Measurements from ENCODE around the gene ROPN1L.
A peak's percentile ranks its signal among the peaks of the same experiment; 100 is the strongest.
"Not testable (repeated sequence)": the region's sequence is repeated elsewhere in the genome, so short reads cannot be mapped to it uniquely, and the experiment has no call there.

ROPN1L gene

DNA sequence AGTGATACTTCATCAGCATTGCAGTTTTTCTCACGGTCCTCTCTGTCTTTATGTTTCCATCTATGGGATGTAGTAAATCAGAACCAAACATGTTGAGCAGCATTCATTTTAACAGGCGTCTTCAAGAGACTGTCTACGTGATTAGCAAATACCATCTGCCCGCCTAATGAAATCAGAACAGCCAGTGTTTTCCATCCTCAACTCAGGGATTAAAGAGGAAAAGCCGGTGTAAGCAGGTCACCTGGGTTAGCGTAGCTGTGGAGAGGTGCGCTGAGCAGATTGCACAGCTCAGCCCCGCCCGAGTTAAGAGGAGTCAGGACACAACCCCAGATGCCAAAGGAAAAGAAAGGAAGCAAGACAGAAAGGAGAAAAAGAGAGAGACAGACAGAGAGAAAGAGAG, 67.9 kb downstream of the ROPN1L start:
- H3K18ac ChIP-seq (ENCODE audit: low read length), result no peak overlapping the region
- no peak overlapping the region for H3K9ac ChIP-seq (ENCODE audit: low read depth, low read length, poor library complexity)
- no peak overlapping the region for H2BK5ac ChIP-seq (ENCODE audit: low read length)
- no peaks in the 10 kb centered on the region for H3K79me1 ChIP-seq (ENCODE audit: low read depth, low read length)
- H4K91ac ChIP-seq (ENCODE audit: low read depth, low read length, poor library complexity), result no peak overlapping the region
- H3K36me3 ChIP-seq (replicated peaks in 1 of 2; ENCODE audit: control insufficient read depth in 2 of 2, insufficient read depth in 2 of 2, low read length in 2 of 2), result no peaks in the 10 kb centered on the region
- H3K4me1 ChIP-seq (ENCODE audit: control insufficient read depth in 2 of 2, insufficient read depth in 1 of 2, low read depth in 1 of 2, low read length in 2 of 2), result peaks cover 0 to 12% of the 10 kb centered on the region in 2 donors
- H2AK5ac ChIP-seq (ENCODE audit: low read depth, low read length), result peak overlapping the region; percentile 22
- H2BK120ac ChIP-seq (ENCODE audit: low read depth, low read length), result no peak overlapping the region
- no peak overlapping the region for H4K8ac ChIP-seq (ENCODE audit: low read depth, low read length)
- H3K4me2 ChIP-seq (ENCODE audit: insufficient read depth, low read length, poor library complexity, severe bottlenecking), result no peak overlapping the region
- H2AFZ ChIP-seq (ENCODE audit: low read length), result no peak overlapping the region
- H2BK12ac ChIP-seq (ENCODE audit: low read length), result no peak overlapping the region
- DNase-seq (ENCODE audit: low spot score), result no peak
- H3K9me3 ChIP-seq (replicated peaks in 1 of 2; ENCODE audit: control insufficient read depth in 2 of 2, insufficient read depth in 1 of 2, low read depth in 1 of 2, low read length in 2 of 2), result peaks cover 0 to 1% of the 10 kb centered on the region in 2 donors
- no CpG with 5 or more reads among the region's 9 CpGs for WGBS, 2 donors (ENCODE audit: extremely low coverage in 2 of 2, insufficient read length in 2 of 2, insufficient replicate concordance in 1 of 2)
- H2BK15ac ChIP-seq (ENCODE audit: low read length), result no peak overlapping the region
- H3K27me3 ChIP-seq (ENCODE audit: control insufficient read depth in 3 of 3, insufficient read depth in 3 of 3, low read depth in 1 of 3, low read length in 3 of 3), result peaks cover 0 to 3% (median 0%) of the 10 kb centered on the region in 3 experiments
- no peak overlapping the region for H3K4me3 ChIP-seq (ENCODE audit: low read length in 2 of 2)
- H3K23ac ChIP-seq (ENCODE audit: low read depth, low read length, poor library complexity), result no peak overlapping the region
- H3K14ac ChIP-seq (ENCODE audit: low read length), result no peak overlapping the region
- no peak overlapping the region for H3K27ac ChIP-seq (replicated peaks; ENCODE audit: low read length)
- no peak overlapping the region for H3K4ac ChIP-seq (ENCODE audit: low read length)

DNA sequence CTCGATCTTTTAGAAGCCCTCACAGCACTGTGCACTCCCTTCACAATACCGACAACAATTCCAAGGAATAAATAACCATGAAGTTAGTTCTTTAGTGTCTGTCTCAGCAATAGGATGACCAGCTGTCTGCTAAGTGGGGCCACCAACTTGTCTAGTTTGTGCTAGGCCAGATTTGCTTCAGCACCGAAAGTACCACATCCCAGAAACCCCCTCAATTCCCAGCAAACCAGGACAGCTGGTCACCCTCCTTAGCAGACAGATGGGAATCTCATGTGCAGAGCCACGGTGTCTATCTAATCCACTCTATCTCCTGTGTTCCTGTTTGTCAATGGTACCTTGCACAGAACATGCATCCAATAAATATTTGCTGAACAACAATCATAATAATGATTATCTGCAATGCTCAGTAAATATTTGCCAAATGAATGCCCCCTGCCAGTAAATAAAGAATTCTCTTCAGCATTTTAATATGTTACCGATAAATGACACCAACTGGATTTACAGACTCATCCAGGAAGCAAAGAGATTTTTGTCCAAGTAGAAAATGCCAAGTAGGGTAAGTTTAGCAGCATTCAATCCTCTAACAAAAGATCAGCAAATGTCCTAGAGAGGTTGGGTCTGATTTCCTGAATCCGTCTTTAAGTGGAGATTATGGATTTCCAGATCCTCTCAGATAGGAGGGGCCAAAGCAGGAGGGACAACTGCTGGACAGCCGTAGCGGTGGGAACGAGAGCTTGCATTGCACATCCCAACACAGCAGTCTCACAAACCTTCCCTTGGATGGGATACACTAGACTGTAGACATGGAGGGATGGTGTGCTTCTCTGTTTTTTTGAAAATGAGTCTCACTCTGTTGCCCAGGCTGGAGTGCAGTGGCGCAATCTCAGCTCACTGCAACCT, 70.3 kb downstream of the ROPN1L start:
- H3K18ac ChIP-seq (ENCODE audit: low read length), result no peak overlapping the region
- H3K4ac ChIP-seq (ENCODE audit: low read length), result no peak overlapping the region
- no peak overlapping the region for H3K4me3 ChIP-seq (ENCODE audit: low read length in 2 of 2)
- DNase-seq (ENCODE audit: low spot score), result no peak
- H2AK5ac ChIP-seq (ENCODE audit: low read depth, low read length), result no peak overlapping the region
- WGBS, 2 donors (ENCODE audit: extremely low coverage in 2 of 2, insufficient read length in 2 of 2, insufficient replicate concordance in 1 of 2), result no CpG with 5 or more reads among the region's 10 CpGs
- H3K36me3 ChIP-seq (replicated peaks in 1 of 2; ENCODE audit: control insufficient read depth in 2 of 2, insufficient read depth in 2 of 2, low read length in 2 of 2), result no peaks in the 10 kb centered on the region
- no peak overlapping the region for H4K91ac ChIP-seq (ENCODE audit: low read depth, low read length, poor library complexity)
- H2BK120ac ChIP-seq (ENCODE audit: low read depth, low read length), result no peak overlapping the region
- H3K27ac ChIP-seq (replicated peaks; ENCODE audit: low read length), result no peak overlapping the region
- no peak overlapping the region for H2BK12ac ChIP-seq (ENCODE audit: low read length)
- H2AFZ ChIP-seq (ENCODE audit: low read length), result no peak overlapping the region
- no peak overlapping the region for H2BK15ac ChIP-seq (ENCODE audit: low read length)
- no peaks in the 10 kb centered on the region for H3K27me3 ChIP-seq (ENCODE audit: control insufficient read depth in 3 of 3, insufficient read depth in 3 of 3, low read depth in 1 of 3, low read length in 3 of 3)
- H2BK5ac ChIP-seq (ENCODE audit: low read length), result no peak overlapping the region
- no peaks in the 10 kb centered on the region for H3K79me1 ChIP-seq (ENCODE audit: low read depth, low read length)
- H3K14ac ChIP-seq (ENCODE audit: low read length), result no peak overlapping the region
- H4K8ac ChIP-seq (ENCODE audit: low read depth, low read length), result no peak overlapping the region
- H3K9ac ChIP-seq (ENCODE audit: low read depth, low read length, poor library complexity), result no peak overlapping the region
- peaks cover 0 to 11% of the 10 kb centered on the region in 2 donors for H3K4me1 ChIP-seq (ENCODE audit: control insufficient read depth in 2 of 2, insufficient read depth in 1 of 2, low read depth in 1 of 2, low read length in 2 of 2)
- H3K23ac ChIP-seq (ENCODE audit: low read depth, low read length, poor library complexity), result no peak overlapping the region
- peaks cover 1 to 6% of the 10 kb centered on the region in 2 donors for H3K9me3 ChIP-seq (replicated peaks in 1 of 2; ENCODE audit: control insufficient read depth in 2 of 2, insufficient read depth in 1 of 2, low read depth in 1 of 2, low read length in 2 of 2)
- H3K4me2 ChIP-seq (ENCODE audit: insufficient read depth, low read length, poor library complexity, severe bottlenecking), result no peak overlapping the region

DNA sequence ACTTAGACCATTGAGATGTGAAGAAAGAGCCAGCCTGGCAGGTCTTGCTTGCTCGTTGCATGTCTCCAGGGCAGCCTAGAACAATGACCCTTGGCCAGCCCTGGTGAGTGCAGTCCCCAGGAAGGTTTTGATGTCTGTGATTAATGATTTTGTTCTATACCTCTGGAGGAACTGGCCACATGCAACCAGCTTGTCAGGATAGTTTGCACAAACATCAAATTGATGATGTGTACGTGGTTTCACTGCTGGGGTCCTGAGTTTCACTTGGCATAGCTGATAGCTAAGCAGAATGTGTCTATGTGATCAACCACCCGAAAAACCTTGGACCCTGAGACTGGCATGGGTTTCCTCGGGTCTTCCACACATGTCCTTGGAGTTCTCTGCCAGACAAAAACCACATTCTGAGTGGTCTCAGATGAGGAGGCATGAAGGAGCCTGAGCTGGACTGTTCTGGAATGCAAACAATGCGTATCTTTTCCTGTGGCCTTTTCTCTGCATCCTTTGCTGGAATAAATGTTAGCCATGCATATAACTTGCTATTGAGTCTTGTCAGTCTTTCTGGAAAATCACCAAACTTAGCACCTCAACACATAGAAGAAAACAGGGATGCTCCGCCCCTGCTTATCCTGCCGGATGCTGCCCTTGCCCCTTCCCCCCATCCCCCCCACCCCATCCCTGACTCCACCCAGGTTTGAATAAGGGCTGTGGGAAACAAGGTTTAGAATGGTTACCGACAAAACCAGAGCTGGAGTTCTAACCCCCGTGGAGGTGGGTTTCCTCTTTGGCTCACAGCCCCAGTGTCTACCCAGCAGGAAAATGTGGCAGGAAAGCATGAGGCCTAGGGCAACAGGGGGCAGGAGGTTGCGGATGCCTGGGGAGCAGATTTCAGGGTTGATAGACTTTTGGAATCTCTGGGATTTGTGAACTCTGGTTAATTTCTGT, 72.1 kb downstream of the ROPN1L start:
- Histone ChIP-seq H3K36me3 (replicated peaks in 1 of 2; ENCODE audit: control insufficient read depth in 2 of 2, insufficient read depth in 2 of 2, low read length in 2 of 2) (no peaks in the 10 kb centered on the region), H4K91ac (ENCODE audit: low read depth, low read length, poor library complexity) (no peak overlapping the region), H3K4ac (ENCODE audit: low read length) (no peak overlapping the region), H3K18ac (ENCODE audit: low read length) (peak overlapping the region; percentile 4), H3K23ac (ENCODE audit: low read depth, low read length, poor library complexity) (no peak overlapping the region), H3K4me1 (ENCODE audit: control insufficient read depth in 2 of 2, insufficient read depth in 1 of 2, low read depth in 1 of 2, low read length in 2 of 2) (peaks cover 0 to 10% of the 10 kb centered on the region in 2 donors), H3K27me3 (ENCODE audit: control insufficient read depth in 3 of 3, insufficient read depth in 3 of 3, low read depth in 1 of 3, low read length in 3 of 3) (no peaks in the 10 kb centered on the region), H3K9me3 (replicated peaks in 1 of 2; ENCODE audit: control insufficient read depth in 2 of 2, insufficient read depth in 1 of 2, low read depth in 1 of 2, low read length in 2 of 2) (peaks cover 1 to 6% of the 10 kb centered on the region in 2 donors), H3K27ac (replicated peaks; ENCODE audit: low read length) (peak overlapping the region; percentile 21), H3K9ac (ENCODE audit: low read depth, low read length, poor library complexity) (no peak overlapping the region), H3K4me2 (ENCODE audit: insufficient read depth, low read length, poor library complexity, severe bottlenecking) (no peak overlapping the region), H3K79me1 (ENCODE audit: low read depth, low read length) (no peaks in the 10 kb centered on the region), H2AK5ac (ENCODE audit: low read depth, low read length) (no peak overlapping the region), H2AFZ (ENCODE audit: low read length) (peak overlapping the region; percentile 11), H3K14ac (ENCODE audit: low read length) (no peak overlapping the region), H2BK12ac (ENCODE audit: low read length) (no peak overlapping the region), H2BK120ac (ENCODE audit: low read depth, low read length) (no peak overlapping the region), H2BK5ac (ENCODE audit: low read length) (no peak overlapping the region), H3K4me3 (ENCODE audit: low read length in 2 of 2) (no peak overlapping the region), H4K8ac (ENCODE audit: low read depth, low read length) (no peak overlapping the region), H2BK15ac (ENCODE audit: low read length) (no peak overlapping the region)
- no CpG with 5 or more reads among the region's 10 CpGs for WGBS, 2 donors (ENCODE audit: extremely low coverage in 2 of 2, insufficient read length in 2 of 2, insufficient replicate concordance in 1 of 2)
- DNase-seq (ENCODE audit: low spot score), result no peak

DNA sequence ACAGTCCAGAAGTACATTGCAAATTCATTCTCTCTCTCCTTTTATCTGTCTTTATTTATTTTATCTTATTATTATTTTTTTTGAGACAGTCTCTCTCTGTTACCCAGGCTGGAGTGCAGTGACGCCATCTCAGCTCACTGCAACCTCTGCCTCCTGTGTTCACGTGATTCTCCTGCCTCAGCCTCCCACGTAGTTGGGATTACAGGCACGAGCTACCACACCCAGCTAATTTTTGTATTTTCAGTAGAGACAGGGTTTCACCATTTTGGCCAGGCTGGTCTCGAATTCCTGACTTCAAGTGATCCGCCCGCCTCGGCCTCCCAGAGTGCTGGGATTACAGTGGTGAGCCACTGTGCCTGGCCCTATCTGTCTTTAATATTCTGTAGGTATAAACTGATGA, 72.9 kb downstream of the ROPN1L start:
- not testable (repeated sequence) for H2BK12ac ChIP-seq (ENCODE audit: low read length); H3K14ac ChIP-seq (ENCODE audit: low read length); H2BK15ac ChIP-seq (ENCODE audit: low read length); H3K9me3 ChIP-seq (replicated peaks in 1 of 2; ENCODE audit: control insufficient read depth in 2 of 2, insufficient read depth in 1 of 2, low read depth in 1 of 2, low read length in 2 of 2); H3K27me3 ChIP-seq (ENCODE audit: control insufficient read depth in 3 of 3, insufficient read depth in 3 of 3, low read depth in 1 of 3, low read length in 3 of 3); H3K23ac ChIP-seq (ENCODE audit: low read depth, low read length, poor library complexity); H3K4me1 ChIP-seq (ENCODE audit: control insufficient read depth in 2 of 2, insufficient read depth in 1 of 2, low read depth in 1 of 2, low read length in 2 of 2); H3K4ac ChIP-seq (ENCODE audit: low read length); H3K9ac ChIP-seq (ENCODE audit: low read depth, low read length, poor library complexity); H2BK120ac ChIP-seq (ENCODE audit: low read depth, low read length); H3K36me3 ChIP-seq (replicated peaks in 1 of 2; ENCODE audit: control insufficient read depth in 2 of 2, insufficient read depth in 2 of 2, low read length in 2 of 2); H3K18ac ChIP-seq (ENCODE audit: low read length); H2BK5ac ChIP-seq (ENCODE audit: low read length); H4K8ac ChIP-seq (ENCODE audit: low read depth, low read length); DNase-seq (ENCODE audit: low spot score); H3K4me2 ChIP-seq (ENCODE audit: insufficient read depth, low read length, poor library complexity, severe bottlenecking); H3K4me3 ChIP-seq (ENCODE audit: low read length in 2 of 2); H4K91ac ChIP-seq (ENCODE audit: low read depth, low read length, poor library complexity); H3K27ac ChIP-seq (replicated peaks; ENCODE audit: low read length); H2AK5ac ChIP-seq (ENCODE audit: low read depth, low read length); H2AFZ ChIP-seq (ENCODE audit: low read length); H3K79me1 ChIP-seq (ENCODE audit: low read depth, low read length)
- WGBS, 2 donors (ENCODE audit: extremely low coverage in 2 of 2, insufficient read length in 2 of 2, insufficient replicate concordance in 1 of 2), result no CpG with 5 or more reads among the region's 8 CpGs
